Hepatocyte (in vitro differentiated cells): Measurements from ENCODE around the gene SSBP3.

ENCODE experiments used
- CTCF ChIP-seq: fragments of 200-600 bp; sonication (generic); IDR thresholded peaks from 2 replicates; pipeline ENCODE4 v1.5.1; 2016; ENCODE audit warnings: antibody characterized with exemption, mild to moderate bottlenecking; ENCODE audit not compliant: poor library complexity
- EZH2 ChIP-seq: fragments of 200-600 bp; sonication (generic); IDR thresholded peaks from 2 replicates; pipeline ENCODE4 v1.6.1; 2016; ENCODE audit warnings: antibody characterized with exemption, mild to moderate bottlenecking, borderline replicate concordance

- no peak for TF ChIP-seq CTCF
- no peak for TF ChIP-seq EZH2
Observed at GRCh38 chr1:54429838-54430237, 23.6 kb upstream of the SSBP3 start.
